DND-41 (cell line): ENCODE results near the gene SND1.

Source experiments
- ATAC-seq: fragments of 200-7000 bp; cut with Tn5 transposase; 3 replicates; pipeline ENCODE4 v1.9.1; 2021; ENCODE audit warnings: low read depth; ENCODE audit not compliant: insufficient read depth
- DNase-seq: peaks from one replicate; pipeline ENCODE4 v3.0.0-alpha.2; 2020
- H2AFZ ChIP-seq: 2 replicates; pipeline ENCODE4 v1.6.0; 2012; ENCODE audit warnings: low read depth, low read length
- H3K27ac ChIP-seq: 2 replicates; pipeline ENCODE4 v1.5.1; 2012; ENCODE audit warnings: low read length, inconsistent platforms
- H3K27me3 ChIP-seq: fragments of 200-600 bp; sonication (generic); 2 replicates; pipeline ENCODE4 v1.6.0; 2012; ENCODE audit warnings: low read length, mild to moderate bottlenecking, inconsistent platforms; ENCODE audit not compliant: insufficient read depth, poor library complexity
- H3K36me3 ChIP-seq: 2 replicates; pipeline ENCODE4 v1.5.1; 2012; ENCODE audit warnings: low read length, inconsistent platforms; ENCODE audit not compliant: insufficient read depth
- H3K4me1 ChIP-seq: 2 replicates; pipeline ENCODE4 v1.5.1; 2012; ENCODE audit warnings: mild to moderate bottlenecking, low read length; ENCODE audit not compliant: insufficient read depth
- H3K4me2 ChIP-seq: 2 replicates; pipeline ENCODE4 v1.6.0; 2012; ENCODE audit warnings: mild to moderate bottlenecking, moderate library complexity, low read length, inconsistent platforms; ENCODE audit not compliant: insufficient read depth
- H3K4me3 ChIP-seq, 2 experiments: fragments of 200-600 bp in 1 of 2; shearing (Covaris generic) in 1 of 2; 2 replicates each; pipeline ENCODE4 v1.5.1; 2012 to 2016; ENCODE audit warnings: inconsistent platforms in 2 of 2, low read length in 2 of 2, mild to moderate bottlenecking in 2 of 2, low read depth in 1 of 2, moderate library complexity in 1 of 2
- H3K79me2 ChIP-seq: 2 replicates; pipeline ENCODE4 v1.6.0; 2012; ENCODE audit warnings: low read length, inconsistent platforms; ENCODE audit not compliant: insufficient read depth
- H3K9ac ChIP-seq: 2 replicates; pipeline ENCODE4 v1.6.0; 2012; ENCODE audit warnings: low read depth, mild to moderate bottlenecking, inconsistent platforms, low read length, moderate library complexity
- H3K9me3 ChIP-seq: 2 replicates; pipeline ENCODE4 v1.5.1; 2012; ENCODE audit warnings: low read length, moderate library complexity, mild to moderate bottlenecking, inconsistent platforms; ENCODE audit not compliant: insufficient read depth, severe bottlenecking
- H4K20me1 ChIP-seq: 2 replicates; pipeline ENCODE4 v1.6.0; 2012; ENCODE audit warnings: low read length; ENCODE audit not compliant: insufficient read depth
- CTCF ChIP-seq: IDR thresholded peaks from 2 replicates; pipeline ENCODE4 v1.5.1; 2012; ENCODE audit warnings: borderline replicate concordance, low read length, moderate library complexity, mild to moderate bottlenecking; ENCODE audit not compliant: poor library complexity, severe bottlenecking; ENCODE audit errors: extremely low read depth
- EZH2 ChIP-seq: IDR thresholded peaks from 3 replicates; pipeline ENCODE4 v1.6.1; 2012; ENCODE audit warnings: borderline replicate concordance, low read depth, mild to moderate bottlenecking, moderate library complexity, low read length, inconsistent platforms; ENCODE audit not compliant: severe bottlenecking

The SND1 gene

GRCh38 chr7:127887631-127888030, 235.6 kb downstream of the SND1 start:
- Histone ChIP-seq H3K4me2 (no peak overlapping the region), H3K9me3 (no peaks in the 10 kb centered on the region), H3K27me3 (no peaks in the 10 kb centered on the region), H3K27ac (no peak overlapping the region), H3K79me2 (no peaks in the 10 kb centered on the region), H3K4me3 (no peak overlapping the region), H3K36me3 (peaks cover 49% of the 10 kb centered on the region), H3K4me1 (no peaks in the 10 kb centered on the region), H2AFZ (no peak overlapping the region), H3K9ac (no peak overlapping the region), H4K20me1 (0 out of 2 replicates have a peak, but pooled peaks cover 3% of the 10 kb centered on the region)
- no peak for DNase-seq
- TF ChIP-seq CTCF = no peak
- TF ChIP-seq EZH2 = no peak
- ATAC-seq = no peak

GRCh38 chr7:127888411-127888810, 236.4 kb downstream of the SND1 start:
- Histone ChIP-seq H3K27me3 (no peaks in the 10 kb centered on the region), H4K20me1 (0 out of 2 replicates have a peak, but pooled peaks cover 3% of the 10 kb centered on the region), H3K4me2 (no peak overlapping the region), H3K36me3 (peaks cover 49% of the 10 kb centered on the region), H3K4me3 (no peak overlapping the region), H2AFZ (no peak overlapping the region), H3K9me3 (no peaks in the 10 kb centered on the region), H3K9ac (no peak overlapping the region), H3K79me2 (no peaks in the 10 kb centered on the region), H3K4me1 (no peaks in the 10 kb centered on the region), H3K27ac (no peak overlapping the region)
- DNase-seq = no peak
- ATAC-seq = no peak
- TF ChIP-seq EZH2 = no peak
- no peak for TF ChIP-seq CTCF

- Histone ChIP-seq H3K36me3 (peaks cover 49% of the 10 kb centered on the region), H3K27ac (no peak overlapping the region), H3K9me3 (no peaks in the 10 kb centered on the region), H3K9ac (no peak overlapping the region), H2AFZ (no peak overlapping the region), H3K79me2 (no peaks in the 10 kb centered on the region), H3K27me3 (no peaks in the 10 kb centered on the region), H3K4me3 (no peak overlapping the region), H3K4me1 (no peaks in the 10 kb centered on the region), H4K20me1 (0 out of 2 replicates have a peak, but pooled peaks cover 3% of the 10 kb centered on the region), H3K4me2 (no peak overlapping the region)
- TF ChIP-seq EZH2 = no peak
- TF ChIP-seq CTCF = no peak
- no peak for ATAC-seq
- no peak for DNase-seq
Measured at GRCh38 chr7:127888825-127889224, 236.8 kb downstream of the SND1 start.

- Histone ChIP-seq H3K9ac (no peak overlapping the region), H3K4me3 (no peak overlapping the region), H4K20me1 (no peaks in the 10 kb centered on the region), H3K27ac (no peak overlapping the region), H3K4me1 (no peaks in the 10 kb centered on the region), H3K9me3 (no peaks in the 10 kb centered on the region), H3K4me2 (no peak overlapping the region), H3K79me2 (no peaks in the 10 kb centered on the region), H3K27me3 (no peaks in the 10 kb centered on the region), H3K36me3 (peaks cover 49% of the 10 kb centered on the region), H2AFZ (no peak overlapping the region)
- ATAC-seq (no peak), DNase-seq (no peak)
- TF ChIP-seq CTCF (no peak), EZH2 (no peak)
Measured at GRCh38 chr7:127889677-127890076, 237.7 kb downstream of the SND1 start.
